ENCODE measurements around the gene SCD. TPM values are rescaled to one million over a fixed set of nuclear protein-coding genes. Genes with fewer than 3 reads are reported as not detected.
A peak's percentile ranks its signal among the peaks of the same experiment; 100 is the strongest.

The SCD gene
- total and polyA plus RNA-seq, 2 of the 13 experiments (the other 11 are each of a cell fraction or from before 2014, with no cell fraction given): 492 to 512 TPM

- TF ChIP-seq ZBTB40 (IDR thresholded peaks at IDR 0.05): no peak
- TF ChIP-seq ZBTB40 (CRISPR knock-in tag; IDR thresholded peaks at IDR 0.05): no peak
- no peak for TF ChIP-seq ZNF17 (CRISPR knock-in tag; IDR thresholded peaks at IDR 0.05)
- TF ChIP-seq ZNF253 (CRISPR knock-in tag; IDR thresholded peaks at IDR 0.05; ENCODE audit: borderline replicate concordance): no peak
- TF ChIP-seq FOXA1 (IDR thresholded peaks at IDR 0.05): no peak
- TF ChIP-seq FOXA1 (CRISPR knock-in tag; IDR thresholded peaks at IDR 0.05): peak; percentile 80
- no peak for TF ChIP-seq ZNF747 (CRISPR knock-in tag; IDR thresholded peaks at IDR 0.05; ENCODE audit: borderline replicate concordance)
- peak; percentile 93 for TF ChIP-seq SKI (IDR thresholded peaks at IDR 0.05; ENCODE audit: partially characterized antibody)
- TF ChIP-seq NFRKB (IDR thresholded peaks at IDR 0.05): no peak
- no peak for TF ChIP-seq HOXD1 (CRISPR knock-in tag; IDR thresholded peaks at IDR 0.05)
- TF ChIP-seq FOXC1 (CRISPR knock-in tag; IDR thresholded peaks at IDR 0.05; ENCODE audit: borderline replicate concordance): no peak
- no peak for TF ChIP-seq ZBTB8A (CRISPR knock-in tag; IDR thresholded peaks at IDR 0.05; ENCODE audit: borderline replicate concordance, low read depth)
- TF ChIP-seq ZNF33A (CRISPR knock-in tag; IDR thresholded peaks at IDR 0.05; ENCODE audit: borderline replicate concordance): 0 out of 2 replicates have a peak, but pooled peaks have one; percentile 43
- TF ChIP-seq ZNF513 (CRISPR knock-in tag; conservative IDR thresholded peaks at IDR 0.05): no peak
- no peak for TF ChIP-seq RNF2 (conservative IDR thresholded peaks at IDR 0.05; ENCODE audit: low read depth)
- no peak for TF ChIP-seq CBX1 (IDR thresholded peaks at IDR 0.05; ENCODE audit: low read depth)
- peak; percentile 55; the same call in 1 of the 2 replicates for TF ChIP-seq DNMT3B (CRISPR knock-in tag; conservative IDR thresholded peaks at IDR 0.05)
- no peak for TF ChIP-seq ZFP82 (CRISPR knock-in tag; IDR thresholded peaks at IDR 0.05; ENCODE audit: borderline replicate concordance)
- peak; percentile 82 for TF ChIP-seq FOXA3 (CRISPR knock-in tag; IDR thresholded peaks at IDR 0.05)
Observed at GRCh38 chr10:100373298-100374199, 26.5 kb downstream of the SCD start (continued).
